SK-N-SH treated with all-trans-retinoic acid at 6 μM for 48 hours (cell line): ENCODE results near the gene KRT74.

ENCODE experiments used
- ATAC-seq: fragments of 200-7000 bp; cut with Tn5 transposase; 3 replicates; pipeline ENCODE4 v1.9.1; 2020; ENCODE audit warnings: mild to moderate bottlenecking, moderate library complexity
- ARNTL ChIP-seq: fragments of 450-650 bp; formaldehyde crosslinking; IDR thresholded peaks from 2 replicates; pipeline ENCODE4 v1.5.0; 2020; ENCODE audit warnings: low read depth, mild to moderate bottlenecking, moderate library complexity, borderline replicate concordance
- BACH2 ChIP-seq: fragments of 250-450 bp; sonication (Bioruptor Pico); IDR thresholded peaks from 2 replicates; pipeline ENCODE4 v1.9.0; 2021; ENCODE audit warnings: mild to moderate bottlenecking, borderline replicate concordance
- CREB5 ChIP-seq: fragments of 250-450 bp; sonication (Bioruptor Pico); IDR thresholded peaks from 2 replicates; pipeline ENCODE4 v1.5.1; 2020; ENCODE audit warnings: low read depth, mild to moderate bottlenecking, moderate library complexity
- CSRNP3 ChIP-seq: fragments of 250-450 bp; sonication (Bioruptor Pico); IDR thresholded peaks from 2 replicates; pipeline ENCODE4 v1.5.1; 2021; ENCODE audit warnings: mild to moderate bottlenecking, moderate library complexity
- ESRRG ChIP-seq: fragments of 250-450 bp; sonication (Bioruptor Pico); IDR thresholded peaks from 2 replicates; pipeline ENCODE4 v1.6.1; 2021; ENCODE audit warnings: mild to moderate bottlenecking
- GLIS3 ChIP-seq: fragments of 250-450 bp; sonication (Bioruptor Pico); IDR thresholded peaks from 2 replicates; pipeline ENCODE4 v1.5.0; 2020; ENCODE audit warnings: mild to moderate bottlenecking, moderate library complexity
- ISL1 ChIP-seq: fragments of 250-450 bp; sonication (Bioruptor Pico); IDR thresholded peaks from 2 replicates; pipeline ENCODE4 v2.1.2; 2022; ENCODE audit warnings: mild to moderate bottlenecking, moderate library complexity
- OSR1 ChIP-seq: fragments of 250-450 bp; sonication (Bioruptor Pico); IDR thresholded peaks from 2 replicates; pipeline ENCODE4 v1.8.0; 2022; ENCODE audit warnings: moderate library complexity, mild to moderate bottlenecking, inconsistent platforms
- POU6F1 ChIP-seq: fragments of 250-450 bp; sonication (Bioruptor Pico); IDR thresholded peaks from 2 replicates; pipeline ENCODE4 v1.8.0; 2021; ENCODE audit warnings: low read depth, mild to moderate bottlenecking, moderate library complexity, borderline replicate concordance
- PPARA ChIP-seq: fragments of 250-450 bp; sonication (Bioruptor Pico); IDR thresholded peaks from 2 replicates; pipeline ENCODE4 v1.5.0; 2020; ENCODE audit warnings: mild to moderate bottlenecking, borderline replicate concordance
- SNAI2 ChIP-seq: fragments of 250-450 bp; sonication (Bioruptor Pico); IDR thresholded peaks from 2 replicates; pipeline ENCODE4 v1.5.0; 2020; ENCODE audit warnings: mild to moderate bottlenecking, moderate library complexity
- TCF4 ChIP-seq: fragments of 250-450 bp; sonication (Bioruptor Pico); IDR thresholded peaks from 2 replicates; pipeline ENCODE4 v1.8.0; 2021; ENCODE audit warnings: mild to moderate bottlenecking, moderate library complexity, borderline replicate concordance
- TOX ChIP-seq: fragments of 250-450 bp; sonication (Bioruptor Pico); IDR thresholded peaks from 2 replicates; pipeline ENCODE4 v1.8.0; 2021; ENCODE audit warnings: mild to moderate bottlenecking, moderate library complexity, borderline replicate concordance
- TSHZ2 ChIP-seq: fragments of 250-450 bp; sonication (Bioruptor Pico); IDR thresholded peaks from 2 replicates; pipeline ENCODE4 v1.5.0; 2020; ENCODE audit warnings: mild to moderate bottlenecking, moderate library complexity
- ZC3H10 ChIP-seq: fragments of 250-450 bp; sonication (Bioruptor Pico); IDR thresholded peaks from 2 replicates; pipeline ENCODE4 v1.5.1; 2021; ENCODE audit warnings: mild to moderate bottlenecking, moderate library complexity
- ZFP3 ChIP-seq: fragments of 250-450 bp; sonication (Bioruptor Pico); IDR thresholded peaks from 2 replicates; pipeline ENCODE4 v1.5.0; 2020; ENCODE audit warnings: mild to moderate bottlenecking, moderate library complexity
- ZFP30 ChIP-seq: fragments of 450-650 bp; formaldehyde crosslinking; IDR thresholded peaks from 2 replicates; pipeline ENCODE4 v1.5.0; 2022; ENCODE audit warnings: mild to moderate bottlenecking, moderate library complexity
- ZNF70 ChIP-seq: fragments of 450-650 bp; formaldehyde crosslinking; IDR thresholded peaks from 2 replicates; pipeline ENCODE4 v1.5.0; 2020; ENCODE audit warnings: mild to moderate bottlenecking, moderate library complexity
- ZNF8 ChIP-seq: fragments of 450-650 bp; formaldehyde crosslinking; IDR thresholded peaks from 2 replicates; pipeline ENCODE4 v1.5.0; 2020; ENCODE audit warnings: mild to moderate bottlenecking, moderate library complexity
- TF ChIP-seq, protein P1 (sequence below): fragments of 250-450 bp; sonication (Bioruptor Pico); IDR thresholded peaks from 2 replicates; pipeline ENCODE4 v1.8.0; 2020; ENCODE audit warnings: mild to moderate bottlenecking, moderate library complexity, borderline replicate concordance

The KRT74 gene

DNA sequence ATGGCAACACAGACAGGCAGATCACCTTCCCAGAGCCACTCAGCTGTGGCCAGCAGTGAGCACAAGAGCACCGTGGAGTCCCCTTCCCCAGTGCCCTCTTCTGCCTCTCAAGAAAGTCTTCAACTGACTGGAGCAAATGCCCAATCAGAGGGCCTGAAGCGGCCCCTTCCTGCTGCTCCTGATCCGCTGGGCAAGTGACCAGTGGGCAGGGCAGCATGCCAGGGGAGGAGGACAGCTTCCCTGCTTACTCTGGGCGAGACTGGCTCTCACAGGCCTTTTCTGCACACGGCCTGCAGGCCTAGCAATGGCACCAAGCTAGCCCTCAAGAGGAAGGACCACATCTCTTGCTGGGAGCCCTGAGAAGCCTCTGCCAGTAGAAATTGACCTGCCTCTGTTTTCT is 21.6 kb downstream of the KRT74 start:
- ATAC-seq, result no peak
- TF ChIP-seq, protein P1, sequence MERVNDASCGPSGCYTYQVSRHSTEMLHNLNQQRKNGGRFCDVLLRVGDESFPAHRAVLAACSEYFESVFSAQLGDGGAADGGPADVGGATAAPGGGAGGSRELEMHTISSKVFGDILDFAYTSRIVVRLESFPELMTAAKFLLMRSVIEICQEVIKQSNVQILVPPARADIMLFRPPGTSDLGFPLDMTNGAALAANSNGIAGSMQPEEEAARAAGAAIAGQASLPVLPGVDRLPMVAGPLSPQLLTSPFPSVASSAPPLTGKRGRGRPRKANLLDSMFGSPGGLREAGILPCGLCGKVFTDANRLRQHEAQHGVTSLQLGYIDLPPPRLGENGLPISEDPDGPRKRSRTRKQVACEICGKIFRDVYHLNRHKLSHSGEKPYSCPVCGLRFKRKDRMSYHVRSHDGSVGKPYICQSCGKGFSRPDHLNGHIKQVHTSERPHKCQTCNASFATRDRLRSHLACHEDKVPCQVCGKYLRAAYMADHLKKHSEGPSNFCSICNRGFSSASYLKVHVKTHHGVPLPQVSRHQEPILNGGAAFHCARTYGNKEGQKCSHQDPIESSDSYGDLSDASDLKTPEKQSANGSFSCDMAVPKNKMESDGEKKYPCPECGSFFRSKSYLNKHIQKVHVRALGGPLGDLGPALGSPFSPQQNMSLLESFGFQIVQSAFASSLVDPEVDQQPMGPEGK (CRISPR knock-in tag), result no peak
- TF ChIP-seq ARNTL (CRISPR knock-in tag) (no peak), TOX (CRISPR knock-in tag) (no peak), ZFP30 (CRISPR knock-in tag) (no peak), ESRRG (CRISPR knock-in tag) (no peak), ZNF70 (no peak), BACH2 (CRISPR knock-in tag) (no peak), CSRNP3 (CRISPR knock-in tag) (no peak), TSHZ2 (CRISPR knock-in tag) (no peak), ZFP3 (CRISPR knock-in tag) (no peak), SNAI2 (CRISPR knock-in tag) (no peak), CREB5 (no peak), GLIS3 (no peak), TCF4 (CRISPR knock-in tag) (no peak), POU6F1 (CRISPR knock-in tag) (no peak), ZNF8 (no peak), ZC3H10 (CRISPR knock-in tag) (no peak), OSR1 (CRISPR knock-in tag) (no peak), PPARA (CRISPR knock-in tag) (no peak)

DNA sequence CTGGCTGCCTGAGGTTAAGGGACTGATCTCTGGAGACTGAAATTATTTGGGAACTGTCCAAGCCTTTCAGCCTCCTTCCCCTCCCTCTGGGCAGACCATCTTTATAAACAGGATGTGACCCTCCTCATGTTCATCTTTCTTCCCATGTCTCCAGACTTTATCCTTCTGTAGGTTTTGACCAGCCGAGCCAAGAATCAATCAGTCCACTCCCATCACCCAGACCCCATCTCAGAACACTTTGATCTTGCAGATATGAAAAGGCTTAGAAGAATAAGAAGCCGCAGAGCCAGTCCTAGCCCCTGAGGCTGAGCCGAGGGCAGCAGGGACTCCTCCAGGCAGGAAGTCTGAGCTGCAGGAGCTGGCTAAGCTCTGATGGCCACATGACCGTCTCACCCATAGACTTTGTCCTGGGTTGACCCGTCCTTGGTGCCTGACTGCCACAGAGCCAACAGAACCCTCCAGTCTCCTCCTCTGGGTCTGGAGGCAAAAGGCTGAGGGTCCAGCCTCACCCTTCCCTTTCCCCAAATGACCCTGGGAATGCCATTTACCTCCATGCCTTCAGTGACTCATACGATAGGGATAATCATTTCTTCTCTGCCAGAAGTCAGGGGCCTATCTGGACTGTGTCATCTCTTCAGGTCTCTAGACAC is 22.3 kb downstream of the KRT74 start:
- TF ChIP-seq OSR1 (CRISPR knock-in tag), result no peak
- no peak for ATAC-seq

- ATAC-seq, result no peak
- TF ChIP-seq GLIS3, result no peak
- TF ChIP-seq ISL1 (CRISPR knock-in tag), result no peak
- TF ChIP-seq CSRNP3 (CRISPR knock-in tag), result no peak
- TF ChIP-seq, protein P1 (CRISPR knock-in tag), result no peak
- TF ChIP-seq OSR1 (CRISPR knock-in tag), result no peak
- TF ChIP-seq ZC3H10 (CRISPR knock-in tag), result no peak
- TF ChIP-seq, all 23 proteins: peak for 0
Observed at GRCh38 chr12:52546126-52546525, 27.5 kb downstream of the KRT74 start.
